Mesothelial cell of epicardium (in vitro differentiated cells): ENCODE results near the gene PTER. TPM values are rescaled to one million over a fixed set of nuclear protein-coding genes. Genes with fewer than 3 reads are reported as not detected.

Experiments
- DNase-seq, 2 experiments: peaks; one replicate each; pipeline ENCODE4 v3.0.0; 2021; ENCODE audit warnings: low spot score in 2 of 2; ENCODE audit not compliant: unreplicated experiment in 2 of 2
- H3K27ac Mint-ChIP-seq: 2 replicates; pipeline ENCODE4 v1.8.0; 2021; ENCODE audit warnings: mixed read lengths
- H3K27me3 Mint-ChIP-seq: 2 replicates; pipeline ENCODE4 v1.8.0; 2021; ENCODE audit warnings: low read depth, mixed read lengths
- H3K36me3 Mint-ChIP-seq: 2 replicates; pipeline ENCODE4 v1.8.0; 2021; ENCODE audit warnings: mixed read lengths
- H3K4me1 Mint-ChIP-seq: 2 replicates; pipeline ENCODE4 v1.8.0; 2021; ENCODE audit warnings: mixed read lengths
- H3K4me3 Mint-ChIP-seq: 2 replicates; pipeline ENCODE4 v1.8.0; 2021; ENCODE audit warnings: mild to moderate bottlenecking, moderate library complexity, mixed read lengths
- H3K9me3 Mint-ChIP-seq: 2 replicates; pipeline ENCODE4 v1.8.0; 2021; ENCODE audit warnings: mixed read lengths
- CTCF ChIP-seq: fragments of 200-600 bp; sonication (generic); IDR thresholded peaks from one replicate; pipeline ENCODE4 v1.5.0; 2021; ENCODE audit warnings: antibody characterized with exemption; ENCODE audit not compliant: unreplicated experiment
- total RNA-seq: library from RNA; stranded (reverse); gene quantifications from 3 replicates; pipeline ENCODE4 v1.2.1, GENCODE V29; 2021

Gene PTER
- total RNA-seq, 1 donor from 2014 or later = 9.4 TPM

GRCh38 chr10:16449454-16449853 lies 12.6 kb downstream of the PTER start:
- no peak overlapping the region for H3K4me3 Mint-ChIP-seq
- peaks cover 8% of the 10 kb centered on the region for H3K9me3 Mint-ChIP-seq
- no peaks in the 10 kb centered on the region for H3K4me1 Mint-ChIP-seq
- TF ChIP-seq CTCF = no peak
- H3K27ac Mint-ChIP-seq = no peak overlapping the region
- DNase-seq = no peak
- peaks cover 12% of the 10 kb centered on the region for H3K36me3 Mint-ChIP-seq
- no peaks in the 10 kb centered on the region for H3K27me3 Mint-ChIP-seq

- H3K4me1 Mint-ChIP-seq = no peaks in the 10 kb centered on the region
- H3K9me3 Mint-ChIP-seq = no peaks in the 10 kb centered on the region
- no peak for TF ChIP-seq CTCF
- no peak overlapping the region for H3K27ac Mint-ChIP-seq
- H3K36me3 Mint-ChIP-seq = no peaks in the 10 kb centered on the region
- no peak overlapping the region for H3K4me3 Mint-ChIP-seq
- no peak for DNase-seq
- no peaks in the 10 kb centered on the region for H3K27me3 Mint-ChIP-seq
Observed at GRCh38 chr10:16458166-16458955, 21.6 kb downstream of the PTER start.

- no peak for DNase-seq
- H3K27me3 Mint-ChIP-seq = no peaks in the 10 kb centered on the region
Observed at GRCh38 chr10:16459423-16459939, 22.7 kb downstream of the PTER start.

GRCh38 chr10:16466001-16466400 lies 29.2 kb downstream of the PTER start:
- no peaks in the 10 kb centered on the region for H3K27me3 Mint-ChIP-seq
- H3K36me3 Mint-ChIP-seq = peaks cover 13% of the 10 kb centered on the region
- no peak for DNase-seq
- H3K4me1 Mint-ChIP-seq = no peaks in the 10 kb centered on the region
- H3K4me3 Mint-ChIP-seq = no peak overlapping the region
- TF ChIP-seq CTCF = no peak
- peaks cover 11% of the 10 kb centered on the region for H3K9me3 Mint-ChIP-seq
- H3K27ac Mint-ChIP-seq = no peak overlapping the region

More at GRCh38 chr10:16459423-16459939, 22.7 kb downstream of the PTER start:
- Mint-ChIP-seq H3K36me3 (peaks cover 8% of the 10 kb centered on the region), H3K4me3 (no peak overlapping the region), H3K9me3 (peaks cover 8% of the 10 kb centered on the region), H3K4me1 (no peaks in the 10 kb centered on the region), H3K27ac (no peak overlapping the region)
- TF ChIP-seq CTCF = no peak

GRCh38 chr10:16470747-16471146 lies 33.9 kb downstream of the PTER start:
- no peak overlapping the region for H3K27ac Mint-ChIP-seq
- no peak for DNase-seq
- no peaks in the 10 kb centered on the region for H3K9me3 Mint-ChIP-seq
- TF ChIP-seq CTCF = no peak
- H3K27me3 Mint-ChIP-seq = no peaks in the 10 kb centered on the region
- peaks cover 4% of the 10 kb centered on the region for H3K4me1 Mint-ChIP-seq
- H3K36me3 Mint-ChIP-seq = no peaks in the 10 kb centered on the region
- H3K4me3 Mint-ChIP-seq = no peak overlapping the region
